HG02943 (cell line): ENCODE results near the gene ZDHHC5.
A peak's percentile ranks its signal among the peaks of the same experiment; 100 is the strongest.
"Not testable (repeated sequence)": the region's sequence is repeated elsewhere in the genome, so short reads cannot be mapped to it uniquely, and the experiment has no call there.

Experiments
- ATAC-seq: cut with Tn5 transposase; IDR thresholded peaks from one replicate; pipeline ENCODE4 v1.9.1; 2021; ENCODE audit warnings: mild to moderate bottlenecking, low read depth, moderate library complexity; ENCODE audit not compliant: unreplicated experiment

The ZDHHC5 gene

DNA sequence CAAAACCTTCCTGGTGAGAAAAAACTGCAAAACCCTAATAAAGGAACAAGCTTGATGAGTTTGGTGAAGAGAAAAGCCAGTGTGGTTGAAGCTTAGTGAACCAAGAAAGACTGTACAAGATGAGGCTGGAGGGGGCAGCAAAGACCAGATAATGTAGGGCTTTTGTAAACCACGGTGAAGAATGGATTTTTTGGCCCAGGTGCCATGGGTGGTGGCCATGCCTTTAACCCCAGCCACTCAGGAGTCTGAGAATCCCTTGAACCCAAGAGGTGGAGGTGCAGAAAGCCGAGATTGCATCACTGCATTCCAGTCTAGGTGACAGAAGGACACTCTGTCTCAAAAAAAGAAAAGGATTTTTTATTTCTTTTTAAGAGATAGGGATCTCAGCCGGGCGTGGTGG is 5.0 kb upstream of the ZDHHC5 start:
- no peak for ATAC-seq

DNA sequence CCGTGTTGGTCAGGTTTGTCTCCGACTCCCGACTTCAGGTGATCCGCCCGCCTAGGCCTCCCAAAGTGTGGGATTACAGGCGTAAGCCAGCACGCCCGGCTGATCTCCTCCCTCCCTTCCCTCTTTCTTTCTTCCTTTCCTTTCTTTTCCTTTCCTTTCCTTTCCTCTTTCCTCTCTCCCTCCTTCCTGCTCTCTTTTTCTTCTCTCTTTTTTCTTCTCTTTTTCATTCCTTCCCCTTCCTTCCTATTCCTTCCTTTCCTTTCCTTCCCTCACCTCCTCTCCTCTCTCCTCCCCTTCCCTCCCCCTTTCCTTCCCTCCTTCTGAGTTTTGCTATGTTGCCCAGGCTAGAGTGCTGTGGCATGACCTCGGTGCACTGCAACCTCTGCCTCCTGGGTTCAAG is 3.9 kb upstream of the ZDHHC5 start:
- no peak for ATAC-seq

DNA sequence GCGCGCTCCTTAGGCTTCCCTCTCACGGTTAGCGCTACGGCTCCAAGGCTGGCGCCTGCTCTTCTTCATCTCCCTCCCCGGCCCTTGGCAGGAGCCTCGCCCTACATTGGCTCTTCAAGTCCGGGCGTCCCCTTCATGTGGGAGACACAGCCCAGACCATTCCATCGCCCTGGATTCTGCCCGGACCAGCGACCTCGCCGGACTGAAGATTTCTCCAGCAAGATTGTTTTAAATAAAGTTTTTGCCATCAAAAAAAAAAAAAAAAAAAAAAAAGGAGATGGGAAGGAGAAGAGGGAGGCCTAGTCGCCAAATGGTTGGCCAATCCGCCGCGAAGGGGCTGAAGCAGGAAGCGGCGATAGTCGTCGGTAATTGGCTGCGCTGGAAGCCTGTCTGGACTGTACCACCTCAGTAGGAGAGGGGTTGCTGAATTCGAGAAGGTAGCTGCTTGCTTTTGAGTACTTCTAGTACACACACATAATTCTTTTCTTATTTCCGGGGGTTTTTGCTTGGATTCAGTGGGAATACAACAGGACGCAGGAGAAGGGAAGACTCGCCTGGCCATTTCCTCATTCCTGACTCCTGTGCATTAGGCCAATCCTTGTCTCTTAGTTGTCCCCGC is 688 bp upstream of the ZDHHC5 start:
- peak; percentile 63 for ATAC-seq

DNA sequence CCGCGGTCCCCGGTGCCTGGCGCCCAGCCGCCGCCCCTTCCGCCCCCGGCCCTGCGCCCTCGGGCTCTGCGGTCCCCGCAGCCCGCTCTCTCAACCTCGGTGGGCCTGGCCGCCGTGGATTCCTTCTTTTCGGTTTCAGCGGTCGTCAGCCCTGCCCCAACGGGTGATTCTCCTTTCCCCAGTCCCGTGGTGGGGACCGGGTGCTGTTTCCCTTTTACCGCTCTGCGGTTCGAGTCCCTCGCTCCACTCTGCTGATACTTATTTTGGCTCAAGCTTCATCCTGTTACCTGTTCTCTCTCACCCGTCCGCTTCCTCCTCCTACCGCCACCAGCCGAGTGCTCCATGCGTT is 494 bp downstream of the ZDHHC5 start:
- peak; percentile 12 for ATAC-seq

DNA sequence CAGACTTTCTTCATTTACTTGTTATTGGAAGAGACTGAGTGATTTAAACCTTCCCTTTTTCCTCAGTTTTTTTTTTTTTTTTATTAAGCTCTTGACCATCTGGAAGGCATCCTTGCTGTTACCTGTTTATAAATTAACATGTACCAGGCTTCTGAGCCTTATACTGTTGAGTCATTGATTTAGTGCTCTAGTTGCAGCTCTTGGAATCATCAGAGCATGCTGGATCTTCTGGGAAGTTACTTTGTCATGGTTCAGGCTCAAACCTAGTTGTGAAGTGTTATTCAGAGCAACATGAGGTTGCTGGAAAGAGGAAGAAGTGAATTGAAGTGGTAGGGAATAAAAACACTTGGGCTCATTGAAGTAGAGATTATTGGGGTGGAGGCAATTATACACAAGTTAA is 6.3 kb downstream of the ZDHHC5 start:
- no peak for ATAC-seq

DNA sequence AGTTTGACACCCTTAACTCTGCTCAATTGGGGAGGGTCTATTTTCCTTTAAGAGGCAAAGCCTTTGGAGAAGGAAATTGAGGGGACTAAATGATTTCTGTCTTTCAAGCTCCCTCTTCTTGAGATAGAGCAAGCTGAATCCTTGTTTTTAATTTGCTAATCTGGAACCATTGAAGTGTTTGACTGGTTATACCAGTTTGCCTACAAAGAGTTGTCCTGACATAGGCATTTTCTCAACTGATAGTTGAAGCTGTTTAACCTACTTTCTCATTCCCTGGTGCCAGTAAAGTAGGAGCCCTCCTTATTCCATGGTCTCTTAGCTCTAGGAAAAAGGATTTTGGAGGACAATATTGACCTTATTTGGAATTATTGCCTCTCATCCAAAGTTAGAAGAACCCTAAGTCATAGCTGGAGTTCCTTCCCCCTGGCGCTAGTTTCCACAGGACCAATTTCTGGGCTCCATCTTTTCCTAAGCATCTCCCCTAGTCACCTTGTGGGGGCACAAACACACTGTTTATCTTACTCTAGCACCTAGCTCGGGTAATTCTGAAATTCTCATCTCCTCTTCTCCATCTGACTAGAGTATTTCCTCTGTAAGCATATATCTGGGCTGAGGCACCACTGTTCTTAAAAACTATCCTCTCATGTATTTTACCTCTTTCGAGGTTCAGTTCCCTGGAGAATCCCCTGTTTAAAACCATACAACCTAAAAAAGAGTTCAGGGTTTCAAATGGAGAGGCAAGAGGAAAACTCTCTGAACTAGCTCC is 7.4 kb downstream of the ZDHHC5 start:
- no peak for ATAC-seq

DNA sequence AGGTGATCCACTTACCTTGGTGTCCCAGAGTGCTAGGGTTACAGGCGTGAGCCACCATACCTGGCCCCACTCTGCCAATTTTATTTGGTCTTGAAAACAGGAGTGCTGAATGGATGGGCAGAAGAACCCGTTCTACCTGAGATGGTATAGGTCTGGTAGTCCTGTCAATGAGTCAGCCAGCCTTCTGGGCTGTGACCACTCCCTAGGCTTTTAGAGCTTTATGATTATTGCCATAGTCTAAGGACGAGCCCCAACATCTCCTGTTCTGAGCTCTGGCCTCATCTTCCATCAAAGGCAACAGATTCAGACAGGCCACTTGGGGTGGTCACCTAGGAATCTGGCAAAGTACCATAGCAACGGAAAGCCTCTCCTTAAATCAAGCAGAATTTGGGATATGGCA is 11.5 kb downstream of the ZDHHC5 start:
- no peak for ATAC-seq

DNA sequence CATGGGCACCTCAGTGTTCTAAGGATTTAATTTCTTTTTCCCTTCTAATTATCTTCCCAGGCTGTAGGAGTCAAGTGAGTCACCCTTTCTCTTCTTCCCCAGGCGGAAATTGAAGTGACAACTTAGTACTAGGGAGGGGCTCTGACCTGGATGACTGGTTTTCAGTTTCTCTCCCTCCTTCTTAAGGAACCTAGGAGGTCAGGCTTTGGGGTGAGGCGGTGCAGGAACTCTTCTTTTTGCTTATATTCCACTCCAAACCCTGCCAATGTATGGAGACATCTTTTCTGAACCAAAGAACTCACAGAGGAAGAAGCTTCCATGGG is 12.6 kb downstream of the ZDHHC5 start:
- no peak for ATAC-seq

DNA sequence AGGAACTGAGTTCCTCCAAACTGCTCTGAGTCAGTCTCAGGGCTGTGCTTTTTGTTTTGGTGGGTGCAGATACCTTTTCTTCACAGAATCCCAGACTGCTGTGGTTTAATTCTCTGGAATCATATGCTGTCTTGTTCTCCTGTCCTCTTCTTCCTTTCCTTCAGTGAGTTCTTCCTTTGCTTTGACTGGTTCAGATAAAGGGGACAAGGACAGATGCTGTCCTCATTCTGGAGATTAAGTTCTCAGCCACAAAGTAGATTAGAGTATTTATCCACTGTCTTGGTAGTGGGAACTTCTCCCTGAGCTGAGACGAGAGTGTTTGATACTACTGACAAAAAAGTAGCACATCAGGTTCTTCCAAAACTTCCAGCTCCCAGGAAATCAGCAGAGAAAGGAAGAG is 13.3 kb downstream of the ZDHHC5 start:
- ATAC-seq = no peak

DNA sequence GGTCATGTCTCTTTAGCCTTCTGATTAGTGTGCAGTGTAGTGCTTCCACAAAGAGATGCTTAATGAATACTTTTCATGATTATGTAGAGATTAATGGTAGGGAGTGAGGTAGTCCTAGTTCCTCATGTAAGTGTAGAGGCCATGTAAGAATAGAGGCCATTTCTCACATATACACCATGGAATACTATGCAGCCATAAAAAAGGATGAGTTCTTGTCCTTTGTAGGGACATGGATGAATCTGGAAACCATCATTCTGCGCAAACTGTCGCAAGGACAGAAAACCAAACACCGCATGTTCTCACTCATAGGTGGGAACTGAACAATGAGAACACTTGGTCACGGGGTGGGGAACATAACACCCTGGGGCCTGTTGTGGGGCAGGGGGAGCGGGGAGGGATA is 22.6 kb downstream of the ZDHHC5 start:
- ATAC-seq = not testable (repeated sequence)

DNA sequence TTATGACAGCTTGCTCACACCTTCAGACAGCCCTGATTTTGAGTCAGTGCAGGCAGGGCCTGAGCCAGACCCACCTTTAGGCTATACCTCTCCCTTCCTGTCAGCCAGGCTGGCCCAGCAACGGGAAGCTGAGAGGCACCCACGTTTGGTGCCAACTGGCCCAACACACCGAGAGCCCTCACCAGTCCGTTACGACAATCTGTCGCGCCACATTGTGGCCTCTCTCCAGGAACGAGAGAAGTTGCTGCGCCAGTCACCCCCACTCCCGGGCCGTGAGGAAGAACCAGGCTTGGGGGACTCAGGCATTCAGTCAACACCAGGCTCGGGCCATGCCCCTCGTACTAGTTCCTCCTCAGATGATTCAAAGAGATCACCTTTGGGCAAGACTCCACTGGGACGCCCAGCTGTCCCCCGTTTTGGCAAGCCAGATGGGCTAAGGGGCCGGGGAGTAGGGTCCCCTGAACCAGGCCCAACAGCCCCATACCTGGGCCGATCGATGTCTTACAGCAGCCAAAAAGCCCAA is 31.0 kb downstream of the ZDHHC5 start:
- no peak for ATAC-seq

DNA sequence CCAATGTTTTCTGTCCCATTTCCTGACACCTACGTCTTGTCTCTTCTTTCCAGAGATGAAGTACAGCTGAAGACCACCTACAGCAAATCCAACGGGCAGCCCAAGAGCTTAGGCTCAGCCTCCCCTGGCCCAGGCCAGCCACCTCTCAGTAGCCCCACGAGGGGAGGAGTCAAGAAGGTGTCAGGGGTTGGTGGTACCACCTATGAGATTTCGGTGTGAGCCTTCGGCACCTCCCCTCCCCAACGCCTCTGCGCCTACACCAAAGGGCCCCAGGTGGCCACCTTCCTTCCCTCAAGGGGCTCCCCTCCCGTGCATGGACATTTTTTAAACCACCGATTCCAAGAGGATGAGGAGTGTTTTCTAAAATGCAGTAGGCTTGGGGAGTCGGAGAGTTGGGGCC is 31.9 kb downstream of the ZDHHC5 start:
- ATAC-seq = no peak

DNA sequence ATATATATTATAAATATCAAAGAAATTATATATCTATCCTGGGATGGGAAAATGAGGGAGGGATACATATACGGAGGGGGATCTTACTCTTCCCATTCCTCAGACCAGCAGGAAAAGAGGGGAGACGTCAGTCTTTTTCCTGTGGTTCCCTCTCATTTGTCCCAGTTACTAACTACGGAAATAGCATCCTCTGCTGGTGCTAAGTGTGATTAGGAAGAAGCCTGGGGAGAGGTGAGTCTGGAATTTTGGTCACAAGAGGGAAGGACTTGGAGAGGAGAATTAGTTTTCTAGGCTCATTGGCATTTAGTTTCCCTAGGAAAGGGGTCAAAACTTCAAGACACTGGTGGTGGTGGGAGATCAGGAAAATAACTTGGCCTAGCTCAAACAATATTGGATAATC is 32.5 kb downstream of the ZDHHC5 start:
- ATAC-seq = no peak

DNA sequence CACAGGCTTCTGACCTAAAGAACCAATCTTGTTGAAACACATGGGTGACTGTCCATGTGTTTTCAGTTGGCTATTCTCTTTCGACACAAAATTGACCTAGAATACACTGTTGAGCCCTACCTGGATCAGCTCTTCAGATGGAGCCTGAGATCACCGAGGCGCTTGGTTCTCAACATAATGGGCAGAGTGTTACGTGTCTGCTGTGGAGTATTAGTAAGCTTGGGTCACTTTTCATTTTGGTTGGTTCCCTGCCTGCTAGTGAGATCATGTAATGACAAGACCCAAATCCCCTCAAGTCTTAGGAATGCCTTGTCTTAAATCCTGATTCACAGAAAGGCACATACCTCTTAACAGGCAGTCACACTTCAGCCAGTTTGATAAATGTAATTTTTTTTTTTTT is 35.4 kb downstream of the ZDHHC5 start:
- no peak for ATAC-seq

DNA sequence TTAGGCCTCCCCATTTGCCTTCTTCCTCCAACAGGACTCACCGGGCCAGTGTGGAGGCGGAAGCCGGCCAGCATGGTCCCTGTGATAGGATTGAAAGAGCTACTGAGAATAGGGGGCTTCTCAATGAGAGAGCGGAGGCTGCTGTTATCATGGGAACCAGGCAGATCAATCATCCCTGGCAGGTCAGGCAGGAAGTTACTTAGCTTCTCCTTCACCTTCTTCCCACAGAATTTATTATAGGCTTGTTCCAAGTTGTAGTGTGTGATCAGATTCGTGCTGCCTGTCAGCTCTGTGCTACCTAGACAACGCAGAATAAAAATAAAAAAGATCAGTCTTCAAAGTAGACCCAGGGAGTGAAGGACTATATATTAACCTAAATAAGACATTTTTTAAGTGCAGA is 37.0 kb downstream of the ZDHHC5 start:
- ATAC-seq = no peak

DNA sequence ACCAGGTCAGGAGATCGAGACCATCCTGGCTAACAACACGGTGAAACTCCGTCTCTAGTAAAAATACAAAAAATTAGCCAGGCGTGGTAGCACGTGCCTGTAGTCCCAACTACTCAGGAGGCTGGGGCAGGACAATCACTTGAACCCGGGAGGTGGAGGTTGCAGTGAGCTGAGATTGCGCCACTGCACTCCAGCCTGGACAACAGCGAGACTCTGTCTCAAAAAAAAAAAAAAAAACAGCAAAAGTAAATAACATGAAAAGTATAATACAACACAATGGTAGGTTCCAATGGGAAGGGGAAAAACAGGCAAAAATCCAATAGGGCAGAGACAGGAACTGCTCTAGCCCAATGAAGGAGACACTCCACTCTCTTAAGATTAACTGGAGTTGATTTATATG is 37.5 kb downstream of the ZDHHC5 start:
- not testable (repeated sequence) for ATAC-seq

DNA sequence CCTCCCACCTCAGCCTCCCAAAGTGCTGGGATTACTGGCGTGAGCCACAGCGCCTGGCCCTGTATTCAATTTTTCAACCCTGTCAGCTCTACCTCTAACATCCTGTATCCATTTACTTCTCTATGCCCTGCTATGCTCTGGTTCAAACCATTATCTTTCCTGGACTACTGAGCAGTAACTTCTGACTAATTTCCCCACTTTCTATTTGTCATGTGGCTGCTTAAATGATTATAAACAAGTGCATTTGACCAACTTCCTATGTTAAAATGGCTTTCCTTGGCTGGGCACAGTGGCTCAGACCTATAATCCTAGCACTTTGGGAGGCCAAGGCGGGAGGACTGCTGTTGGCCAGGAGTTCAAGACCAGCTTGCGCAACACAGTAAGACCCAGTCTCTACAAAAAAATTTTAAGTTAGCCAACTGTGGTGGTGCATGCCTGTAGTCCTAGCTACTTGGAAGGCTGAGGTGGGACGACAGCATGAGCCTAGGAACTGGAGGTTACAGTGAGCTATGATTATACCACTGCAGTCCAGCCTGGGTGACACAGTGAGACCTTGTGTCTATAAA is 42.0 kb downstream of the ZDHHC5 start:
- no peak for ATAC-seq

DNA sequence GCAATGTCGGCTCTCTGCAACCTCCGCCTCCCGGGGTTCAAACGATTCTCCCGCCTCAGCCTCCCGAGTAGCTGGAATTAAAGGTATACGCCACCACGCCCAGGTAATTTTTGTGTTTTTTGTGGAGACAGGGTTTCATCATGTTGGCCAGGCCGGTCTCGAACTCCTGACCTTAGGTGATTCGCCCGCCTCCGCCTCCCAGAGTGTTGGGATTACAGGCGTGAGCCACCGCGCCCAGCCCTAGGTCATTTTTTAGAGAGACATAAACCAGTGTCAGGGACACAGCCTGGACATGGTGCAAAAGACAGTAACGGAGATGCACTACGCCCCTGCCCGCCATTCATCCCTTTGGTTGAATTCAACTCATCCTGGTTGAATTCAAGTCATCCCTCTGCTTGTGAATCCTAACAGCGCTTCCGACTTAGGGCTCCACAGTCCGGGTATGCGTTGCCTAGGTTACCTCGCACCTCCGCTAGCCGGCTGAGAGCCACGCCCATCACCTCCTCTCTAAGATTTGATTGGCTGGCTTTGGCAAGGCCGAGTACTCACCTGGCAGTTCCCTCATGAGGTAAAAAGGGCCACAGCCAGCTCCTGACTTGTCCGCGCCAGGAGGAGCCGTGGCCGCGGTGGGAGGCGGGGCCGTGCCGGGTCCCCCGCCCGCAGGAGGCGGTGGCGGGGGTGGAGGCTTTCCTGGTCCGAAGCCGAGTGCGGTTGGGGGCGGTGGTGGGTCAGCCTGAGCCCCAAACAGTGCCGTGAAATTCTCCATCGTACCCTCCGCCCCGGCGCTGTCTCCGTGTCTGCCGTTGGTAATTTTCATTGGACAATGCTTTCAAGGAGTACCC is 43.7 kb downstream of the ZDHHC5 start, which contains the start of gene MED19:
Gene MED19, minus strand, starts transcription at position 802 of the 842 bp plus-strand sequence. Its CDS starts 36 bp downstream, at position 766.
- ATAC-seq = peak; percentile 40

DNA sequence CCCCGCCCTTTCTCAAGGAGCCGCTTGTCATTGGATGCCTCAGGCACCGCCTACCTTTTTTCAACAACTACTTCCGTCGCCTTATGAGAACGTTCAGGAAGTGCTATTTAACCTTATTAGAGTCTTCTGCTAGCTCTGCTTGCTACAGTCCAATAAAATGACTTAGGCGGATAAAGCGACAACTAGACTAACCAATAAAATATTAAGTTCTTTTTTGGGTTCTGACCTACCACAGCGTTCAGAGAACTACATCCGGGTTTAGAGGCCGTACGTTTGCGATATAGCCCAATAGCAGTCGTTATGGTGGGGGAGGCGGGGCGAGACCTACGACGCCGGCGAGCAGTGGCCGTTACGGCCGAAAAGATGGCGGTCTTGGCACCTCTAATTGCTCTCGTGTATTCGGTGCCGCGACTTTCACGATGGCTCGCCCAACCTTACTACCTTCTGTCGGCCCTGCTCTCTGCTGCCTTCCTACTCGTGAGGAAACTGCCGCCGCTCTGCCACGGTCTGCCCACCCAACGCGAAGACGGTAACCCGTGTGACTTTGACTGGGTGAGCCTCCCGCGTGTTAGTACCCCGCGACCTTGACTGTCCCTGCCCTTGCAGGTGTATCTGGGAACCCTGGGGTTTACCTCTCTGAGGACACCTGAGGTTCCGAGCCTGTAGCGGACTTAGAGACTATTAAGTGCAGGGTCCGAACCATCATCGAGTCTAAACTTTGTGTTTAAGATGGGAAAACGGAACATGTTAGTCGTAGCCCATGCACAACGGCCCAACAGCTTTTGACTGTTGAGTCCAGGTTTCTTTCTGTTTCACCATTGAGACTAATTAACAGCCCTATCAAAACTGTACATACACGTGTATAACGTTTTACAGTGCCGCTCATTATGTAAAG is 44.6 kb downstream of the ZDHHC5 start, which contains the start of gene TMX2:
Gene TMX2, plus strand, starts transcription at position 338 of the 895 bp plus-strand sequence. Its CDS starts 26 bp downstream, at position 364.
- peak; percentile 97 for ATAC-seq

DNA sequence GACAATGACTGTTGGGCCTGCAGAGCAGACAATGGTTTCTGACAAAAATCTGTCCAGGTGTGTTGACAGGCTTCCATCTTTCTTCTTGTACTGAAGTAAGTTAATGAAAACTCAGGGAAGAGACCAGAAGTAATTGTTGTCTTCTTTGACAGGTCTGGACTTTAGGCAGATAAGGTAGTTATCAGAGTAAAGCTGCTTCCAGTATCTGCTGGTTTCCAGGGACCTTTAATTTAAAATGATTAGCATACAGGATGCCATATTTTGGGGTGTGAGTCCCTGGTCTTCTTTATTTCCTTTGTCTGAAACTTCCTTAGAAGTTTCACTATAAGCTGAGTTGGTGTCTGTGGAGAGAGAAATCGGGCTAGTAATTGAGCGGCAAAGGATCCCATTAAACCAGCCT is 45.9 kb downstream of the ZDHHC5 start:
- ATAC-seq = no peak
